HG03139 (cell line): Measurements from ENCODE around the gene EXD3.
"Not testable (repeated sequence)": the region's sequence is repeated elsewhere in the genome, so short reads cannot be mapped to it uniquely, and the experiment has no call there.

Source experiments
- ATAC-seq: cut with Tn5 transposase; IDR thresholded peaks from one replicate; pipeline ENCODE4 v1.9.1; 2021; ENCODE audit not compliant: unreplicated experiment

EXD3 gene

DNA sequence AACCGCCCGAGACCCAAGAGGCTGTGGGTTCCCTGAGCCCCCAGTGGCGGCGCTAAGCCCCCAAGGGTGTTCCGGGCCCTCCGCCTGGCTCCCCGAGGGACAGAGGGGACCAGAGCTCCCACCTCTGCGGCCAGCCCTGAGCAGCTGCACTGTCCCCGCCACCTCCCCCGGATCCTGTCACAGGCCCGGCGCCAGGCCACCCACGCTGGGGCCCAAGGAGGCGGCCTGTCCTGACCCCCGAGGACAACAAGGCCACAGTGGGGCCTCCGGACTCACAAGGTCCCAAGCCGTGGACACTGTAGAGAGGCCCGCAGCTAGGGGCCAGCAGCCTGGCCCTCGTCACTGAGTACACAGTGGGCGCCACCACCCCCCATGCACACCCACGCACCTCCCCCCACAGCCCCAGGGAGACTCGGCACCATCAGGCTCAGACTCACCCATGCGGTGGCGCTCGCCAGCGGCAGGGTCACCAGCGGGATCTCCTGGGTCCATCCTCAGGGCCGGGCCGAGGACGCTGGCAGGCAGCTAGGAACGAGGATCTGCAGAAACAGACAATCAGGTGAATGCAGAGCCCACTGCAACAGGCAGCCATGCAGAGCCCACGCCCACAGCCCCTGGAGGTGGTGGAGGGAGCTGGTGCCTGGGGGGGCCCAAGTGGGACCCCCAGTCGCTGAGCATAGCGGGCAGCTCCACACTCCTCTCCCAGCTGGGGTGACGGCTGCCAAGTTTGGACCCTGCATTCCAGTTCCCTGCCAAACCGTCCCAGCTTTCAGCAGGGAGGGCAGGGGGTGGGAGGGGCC is 27.9 kb downstream of the EXD3 start:
- ATAC-seq, result no peak

DNA sequence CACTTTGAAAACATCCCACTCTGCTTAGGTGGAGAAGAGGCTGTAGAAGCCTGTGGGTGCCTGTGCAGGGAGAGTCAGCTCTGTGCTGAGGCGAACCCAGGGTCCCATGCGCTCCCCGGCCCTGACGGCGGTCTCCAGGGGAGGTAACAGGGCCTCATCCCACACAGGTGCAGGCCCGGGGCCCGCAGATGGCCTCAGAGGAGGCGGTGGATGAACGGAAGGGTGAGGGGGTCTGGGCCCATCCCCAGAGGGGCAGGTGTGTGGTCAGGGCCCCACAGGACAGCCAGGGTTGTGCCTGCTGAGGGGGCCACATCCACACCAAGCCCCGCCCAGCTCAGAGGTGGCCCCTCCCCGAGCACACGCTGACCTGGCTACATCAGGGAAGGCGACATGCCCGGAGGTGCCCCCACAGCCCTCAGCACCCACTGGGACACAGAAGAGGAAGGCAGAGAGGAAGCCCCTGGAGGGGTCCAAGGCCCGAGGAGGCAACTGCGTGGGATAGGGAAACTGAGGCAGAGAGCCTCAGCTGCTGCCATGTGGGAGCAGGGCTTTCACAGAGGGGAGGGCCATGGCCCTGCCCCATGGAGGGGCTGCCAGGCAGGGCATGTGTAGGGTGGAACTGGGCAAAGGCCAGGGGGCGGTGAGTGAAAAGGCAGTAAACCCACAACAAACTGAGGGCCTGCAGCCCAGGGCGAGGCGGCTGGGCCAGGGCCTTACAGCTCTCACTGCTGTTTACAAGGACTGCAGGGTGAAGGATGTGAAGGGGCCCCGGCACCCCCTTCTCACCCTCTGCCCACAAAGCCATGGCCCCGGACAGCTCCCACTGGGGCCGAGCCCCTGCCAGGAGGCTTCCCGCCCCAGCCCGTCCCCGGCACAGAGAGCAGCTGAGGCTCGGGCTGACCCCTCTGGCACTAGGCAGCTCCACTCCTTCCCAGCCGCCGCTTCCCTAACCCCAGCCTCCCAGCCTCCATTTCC is 29.5 kb downstream of the EXD3 start:
- ATAC-seq, result no peak

DNA sequence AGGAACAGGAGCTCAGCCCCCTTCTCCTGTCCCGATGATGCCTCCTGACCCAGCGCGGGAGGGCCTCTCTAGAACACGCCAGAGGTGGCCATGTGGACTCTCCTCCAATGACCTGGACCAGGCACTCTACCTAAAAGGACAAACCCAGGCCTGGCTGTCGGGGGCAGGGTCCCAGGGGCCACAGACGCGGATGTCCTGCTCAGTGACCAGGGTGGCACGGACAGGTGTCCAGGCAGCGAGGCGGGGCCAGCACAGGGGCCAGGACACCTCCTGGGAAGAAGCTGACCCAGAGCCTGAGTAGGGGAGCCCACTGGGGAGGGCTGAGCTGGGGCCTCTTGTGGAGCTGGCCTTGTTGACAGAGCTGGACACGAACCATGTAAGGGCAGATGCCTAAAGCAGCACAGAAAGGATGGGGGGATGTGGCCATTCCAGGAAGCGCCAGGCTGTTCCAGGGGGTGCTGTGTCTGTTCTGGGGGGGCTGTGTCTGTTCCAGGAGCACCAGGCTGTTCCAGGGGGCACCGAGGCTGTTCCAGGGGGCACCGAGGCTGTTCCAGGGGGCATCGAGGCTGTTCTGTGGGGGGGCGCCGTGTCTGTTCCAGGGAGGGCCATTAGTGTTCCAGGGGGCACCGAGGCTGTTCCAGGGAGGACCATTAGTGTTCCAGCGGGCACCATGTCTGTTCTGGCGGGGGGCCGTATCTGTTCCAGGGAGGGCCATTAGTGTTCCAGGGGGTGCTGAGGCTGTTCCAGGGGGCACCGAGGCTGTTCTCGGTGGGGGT is 30.5 kb downstream of the EXD3 start:
- ATAC-seq, result no peak

DNA sequence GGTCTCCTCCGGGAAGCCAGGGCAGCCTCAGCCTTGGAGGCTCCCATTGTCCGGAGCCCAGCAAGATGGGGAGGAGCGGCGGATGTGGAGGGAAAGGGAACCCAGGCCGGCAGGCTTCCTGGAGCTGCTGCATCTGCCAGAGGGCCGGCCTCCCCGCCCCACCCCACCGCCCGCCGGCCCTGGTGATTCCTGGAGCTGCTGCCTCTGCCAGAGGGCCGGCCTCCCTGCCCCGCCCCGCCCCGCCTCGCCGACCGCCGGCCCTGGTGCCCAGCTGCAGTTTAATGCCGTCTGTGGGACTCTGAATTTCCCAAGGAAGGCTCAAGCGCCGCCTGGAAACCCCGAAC is 31.6 kb downstream of the EXD3 start:
- no peak for ATAC-seq

DNA sequence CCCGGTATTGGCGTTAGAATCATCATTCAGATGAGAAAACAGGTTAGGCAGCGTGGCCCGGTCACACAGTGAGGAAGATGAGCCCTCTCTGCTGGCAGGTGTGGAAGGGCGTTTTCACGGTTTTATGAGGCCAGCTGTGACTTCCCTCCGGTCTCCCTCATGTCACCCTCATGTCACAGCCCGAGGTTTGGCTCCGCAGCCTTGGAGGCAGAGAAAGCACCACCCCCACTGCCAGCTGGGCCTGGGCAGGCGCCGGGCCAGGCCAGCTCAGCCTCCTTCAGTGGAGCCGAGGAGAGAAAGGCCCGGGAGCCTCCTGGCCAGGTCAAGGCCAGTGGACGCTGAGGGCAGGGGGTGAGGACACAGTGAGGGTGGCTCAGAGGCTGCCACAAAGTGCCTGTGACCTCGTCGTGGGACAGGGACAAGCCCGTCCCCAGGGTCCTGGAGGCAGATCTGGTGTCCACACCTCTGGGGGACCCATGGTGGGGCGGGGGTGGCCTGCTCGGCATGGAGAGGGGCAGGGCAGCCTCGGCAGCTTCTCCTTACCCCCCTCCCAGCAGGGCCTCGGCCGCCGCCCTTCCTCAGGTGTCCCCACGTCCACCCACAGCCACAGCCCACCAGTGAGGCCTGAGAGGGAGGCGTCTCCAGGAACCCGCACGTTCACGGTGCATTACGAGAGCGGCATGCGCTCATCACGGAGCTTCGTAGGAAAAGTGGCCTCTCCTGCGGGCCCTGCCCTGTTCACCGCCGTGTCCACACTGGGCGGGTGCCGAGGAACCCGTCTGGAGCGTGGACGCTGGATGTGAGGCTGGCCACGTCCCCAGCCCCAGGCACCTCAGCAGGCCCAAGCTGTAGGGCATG is 32.2 kb downstream of the EXD3 start:
- no peak for ATAC-seq

DNA sequence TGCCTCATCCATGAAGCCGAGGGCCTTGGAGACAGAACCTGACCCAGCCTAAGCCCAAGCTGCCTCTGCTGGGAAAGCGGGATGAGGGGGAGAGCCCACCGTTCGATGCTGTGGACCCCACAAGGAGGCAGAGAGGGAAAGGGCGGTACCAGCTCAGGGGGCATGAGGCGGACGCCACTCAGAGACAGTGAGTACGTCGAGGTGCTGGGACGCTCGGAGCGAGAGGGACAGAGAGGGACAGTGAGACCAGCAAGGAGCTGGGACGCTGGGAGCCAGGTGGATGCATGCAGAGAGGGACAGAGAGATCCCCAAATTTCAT is 33.6 kb downstream of the EXD3 start:
- no peak for ATAC-seq

DNA sequence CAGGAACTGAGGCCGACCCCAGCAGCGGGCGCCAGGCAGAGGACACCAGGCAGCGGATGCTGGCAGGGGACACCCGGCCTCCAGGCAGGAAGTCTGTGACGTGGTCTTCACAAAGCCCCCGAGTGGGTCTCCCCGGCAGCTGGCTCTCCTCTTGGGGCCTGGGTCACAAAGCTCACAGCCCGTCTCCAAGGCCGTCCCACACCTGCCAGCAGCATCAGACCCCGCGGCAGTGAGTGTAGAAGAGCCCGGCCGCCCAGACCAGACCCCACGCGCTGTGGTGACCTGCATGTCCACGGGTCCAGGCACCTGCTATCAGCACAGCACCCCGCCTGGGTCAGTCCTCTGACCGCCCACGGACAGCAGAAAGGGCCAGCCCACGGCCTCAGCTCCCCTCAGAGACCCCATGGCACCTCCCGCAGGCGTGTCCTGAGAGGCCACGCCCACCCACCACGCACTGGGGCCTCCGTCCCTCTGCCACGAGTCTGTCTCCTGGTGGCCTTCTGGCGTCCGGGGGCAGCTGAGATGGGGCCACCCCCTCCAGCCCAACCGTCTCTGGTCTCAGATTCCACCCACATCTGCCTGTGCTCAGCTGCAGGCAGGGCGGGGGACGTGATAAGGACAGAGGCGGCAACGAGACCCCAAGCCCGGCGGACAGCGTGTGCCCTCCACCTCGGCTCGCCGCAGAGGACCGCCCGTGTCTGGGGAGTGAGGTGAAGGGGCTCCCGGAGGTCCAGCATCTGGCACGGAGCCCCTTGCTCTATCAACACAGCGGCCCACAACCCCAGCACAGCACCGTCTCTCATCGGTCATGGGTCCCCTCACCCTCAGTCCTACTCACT is 34.2 kb downstream of the EXD3 start:
- no peak for ATAC-seq

DNA sequence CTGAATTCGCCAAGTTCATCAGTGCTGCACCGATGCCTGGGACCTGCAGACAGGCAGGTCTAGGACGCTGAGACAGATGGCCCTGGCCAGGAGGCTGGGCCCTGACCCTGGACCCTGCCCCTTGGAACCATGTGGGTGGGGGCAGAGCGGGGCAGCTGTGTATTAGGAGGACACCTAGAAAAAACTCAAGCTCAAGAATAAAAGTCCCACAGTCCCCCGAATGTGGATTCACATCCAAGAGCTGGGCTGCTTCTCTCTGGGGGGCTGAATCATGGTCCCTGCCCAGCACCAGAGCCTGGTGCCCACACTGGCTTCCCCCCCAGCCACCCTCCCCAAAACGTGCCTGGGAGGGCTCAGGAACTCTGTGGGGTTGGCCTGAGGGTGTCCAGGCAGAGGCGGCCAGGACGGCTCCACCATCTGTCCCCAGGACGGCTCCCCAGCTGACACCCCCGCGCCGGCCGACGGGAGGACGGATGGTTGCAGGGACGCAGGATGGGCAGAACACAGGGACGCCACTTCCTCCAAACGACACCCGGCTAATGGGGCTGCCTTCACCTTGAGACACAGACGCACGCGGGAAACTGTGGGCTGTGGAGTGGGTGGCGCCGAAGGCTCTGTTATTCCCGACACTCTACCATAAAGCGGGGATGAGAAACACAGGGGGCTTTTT is 34.9 kb downstream of the EXD3 start:
- ATAC-seq, result no peak

DNA sequence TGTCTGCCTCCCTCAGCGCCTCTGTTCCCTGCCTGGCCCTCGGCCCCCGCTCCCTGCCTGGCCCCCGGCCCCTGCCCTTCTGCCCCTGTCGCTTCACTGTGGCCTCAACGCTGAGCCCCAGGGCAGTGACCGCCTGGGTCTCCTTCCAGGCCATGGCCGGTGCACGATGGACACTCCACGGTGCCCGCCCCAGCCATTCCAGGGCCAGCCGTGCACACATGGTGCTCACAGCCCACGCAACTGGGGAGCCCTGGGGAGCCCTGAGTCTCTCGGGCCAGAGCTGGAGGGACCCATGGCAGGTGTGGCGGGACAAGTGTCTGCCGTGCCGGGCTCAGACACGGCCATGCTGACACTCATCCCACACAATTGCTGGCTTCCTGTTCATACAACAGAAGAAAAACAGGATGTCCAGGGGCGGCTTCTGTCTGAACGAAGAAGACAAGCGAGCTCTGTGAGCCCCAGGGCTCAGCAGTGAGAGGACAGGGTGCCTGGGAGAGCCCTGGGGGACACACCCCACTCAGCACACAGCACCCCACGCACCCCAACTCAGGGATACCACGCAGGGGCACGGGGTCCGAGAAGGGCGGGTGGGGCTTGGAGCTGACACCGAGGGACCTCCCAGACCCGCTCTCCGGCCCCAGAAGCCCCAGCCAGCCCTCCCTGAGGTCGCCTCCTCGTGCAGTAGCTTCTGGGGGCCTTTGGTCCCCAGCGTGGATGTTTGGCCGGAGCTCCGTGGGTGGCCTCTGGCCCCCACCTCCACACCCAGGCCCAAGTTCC is 35.7 kb downstream of the EXD3 start:
- ATAC-seq, result no peak

DNA sequence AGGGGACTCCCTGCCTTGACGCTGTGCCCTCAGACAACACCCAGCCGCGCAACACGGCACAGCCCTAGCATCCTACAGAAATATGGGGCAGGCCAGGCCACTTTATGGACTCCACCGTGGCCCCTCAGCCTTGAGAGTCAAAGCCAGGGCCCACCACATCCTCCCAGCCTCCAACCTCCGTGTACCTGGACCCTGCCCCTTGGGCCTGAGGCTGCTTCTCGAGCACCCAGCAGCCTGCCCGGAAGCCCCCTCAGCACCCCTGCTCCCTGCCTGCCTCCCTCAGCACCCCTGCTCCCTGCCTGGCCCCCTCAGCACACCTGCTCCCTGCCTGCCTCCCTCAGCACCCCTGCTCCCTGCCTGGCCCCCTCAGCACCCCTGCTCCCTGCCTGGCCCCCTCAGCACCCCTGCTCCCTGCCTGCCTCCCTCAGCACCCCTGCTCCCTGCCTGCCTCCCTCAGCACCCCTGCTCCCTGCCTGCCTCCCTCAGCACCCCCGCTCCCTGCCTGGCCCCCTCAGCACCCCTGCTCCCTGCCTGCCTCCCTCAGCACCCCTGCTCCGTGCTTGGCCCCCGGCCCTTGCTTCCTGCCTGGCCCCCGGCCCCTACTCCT is 36.4 kb downstream of the EXD3 start:
- not testable (repeated sequence) for ATAC-seq

DNA sequence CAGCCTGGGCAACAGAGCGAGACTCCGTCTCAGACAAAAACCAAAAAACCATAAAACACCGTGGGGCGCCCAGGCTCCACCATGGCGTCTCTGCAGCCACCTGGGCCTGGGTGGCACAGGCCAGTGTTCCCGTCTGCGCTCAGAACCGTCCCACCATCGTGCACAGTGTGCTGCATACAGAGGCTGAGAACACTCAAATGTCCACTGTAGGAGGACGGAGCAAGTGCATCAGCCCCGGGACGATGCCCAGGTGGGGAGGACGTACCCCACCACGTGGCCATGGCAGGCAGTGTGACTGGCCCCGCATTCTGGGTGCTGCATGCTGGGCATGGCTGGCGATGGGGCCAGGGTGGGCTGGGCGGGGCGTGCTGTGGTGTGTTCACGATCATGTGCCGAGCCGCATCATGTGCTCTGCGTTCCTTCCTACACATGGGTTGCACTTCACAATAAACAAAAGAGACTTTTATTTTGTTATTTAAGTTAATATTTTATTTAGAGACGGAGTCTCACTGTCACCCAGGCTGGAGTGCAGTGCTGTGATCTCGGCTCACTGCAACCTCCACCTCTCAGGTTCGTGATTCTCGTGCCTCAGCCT is 37.8 kb downstream of the EXD3 start:
- ATAC-seq, result no peak

DNA sequence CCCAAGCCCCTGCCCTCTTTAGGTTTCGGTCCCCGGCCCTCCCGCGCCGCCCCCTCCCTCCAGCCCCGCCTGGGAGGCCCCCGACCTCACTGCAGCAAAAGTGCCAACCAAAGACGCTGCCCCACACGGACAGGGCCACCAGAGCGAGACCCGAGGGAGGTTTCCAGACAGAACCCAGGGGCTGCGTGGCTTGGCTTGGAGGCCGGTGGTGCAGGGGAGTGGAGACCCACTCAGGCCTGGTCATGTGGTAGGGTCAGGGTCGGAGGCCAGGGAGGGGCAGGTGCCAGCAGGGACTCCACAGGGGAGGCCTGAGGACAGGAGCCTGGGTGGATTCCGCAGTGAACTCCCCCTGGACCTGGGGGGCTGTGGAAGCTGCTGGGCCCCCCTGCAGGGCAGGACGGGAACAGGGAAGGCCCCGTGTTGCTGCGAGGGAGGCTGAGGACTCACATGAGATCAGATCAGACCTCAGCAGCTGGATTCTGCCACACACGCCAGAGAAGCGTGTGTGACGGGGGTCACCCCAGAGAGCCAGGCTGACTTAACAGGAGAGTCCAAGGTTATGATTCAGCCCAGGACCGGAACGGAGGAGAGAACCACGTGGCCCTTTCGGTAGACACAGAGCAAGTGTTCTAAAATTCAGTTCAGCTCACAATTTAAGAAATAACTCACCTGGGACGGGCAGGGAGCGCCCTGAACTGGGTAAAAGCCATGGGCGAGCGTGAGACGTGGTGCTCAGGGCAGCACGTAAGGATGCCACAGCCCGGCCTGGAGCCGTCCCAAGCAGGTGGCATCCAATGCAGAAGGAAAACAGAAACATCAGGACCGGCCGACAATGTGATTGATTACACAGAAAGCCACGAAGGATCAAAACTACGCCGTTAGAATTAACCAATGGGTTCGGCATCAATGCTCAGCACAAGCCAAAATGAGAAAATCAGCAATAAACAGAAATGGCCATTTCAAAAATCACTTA is 38.9 kb downstream of the EXD3 start:
- ATAC-seq, result no peak

DNA sequence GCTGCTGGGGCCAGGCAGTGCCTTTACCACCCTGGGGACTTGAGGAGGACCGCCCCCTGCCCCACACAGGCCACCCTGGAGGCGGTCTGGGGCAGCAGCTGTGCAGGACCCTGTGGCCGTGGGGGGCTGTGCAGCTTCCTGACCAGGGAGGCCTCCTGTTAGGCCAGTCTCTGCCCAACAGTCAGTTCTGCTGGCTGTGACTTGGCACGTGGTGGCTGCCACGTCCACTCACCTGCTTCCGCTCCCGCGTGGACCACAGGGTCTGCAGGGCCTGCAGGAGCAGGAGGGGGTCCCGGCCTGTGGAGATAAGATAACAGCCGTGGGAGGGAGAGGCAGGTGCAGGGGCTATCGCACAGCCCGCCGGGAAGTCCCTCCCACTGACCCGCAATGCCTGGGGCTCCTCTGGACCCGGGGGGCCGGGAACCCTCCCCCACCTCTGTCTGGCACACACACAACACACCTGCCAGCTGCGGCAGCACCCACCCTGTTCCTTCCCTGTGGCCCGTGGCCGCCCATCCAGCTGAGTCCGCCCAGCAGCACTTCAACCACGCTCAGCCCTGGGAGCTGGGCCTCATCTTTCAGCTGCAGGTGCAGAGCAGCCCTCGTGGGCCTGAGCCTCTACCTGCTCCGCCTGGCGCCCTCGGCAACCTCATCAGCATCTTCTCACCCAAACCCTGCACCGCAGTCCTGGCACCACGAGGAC is 39.7 kb downstream of the EXD3 start:
- ATAC-seq, result no peak

DNA sequence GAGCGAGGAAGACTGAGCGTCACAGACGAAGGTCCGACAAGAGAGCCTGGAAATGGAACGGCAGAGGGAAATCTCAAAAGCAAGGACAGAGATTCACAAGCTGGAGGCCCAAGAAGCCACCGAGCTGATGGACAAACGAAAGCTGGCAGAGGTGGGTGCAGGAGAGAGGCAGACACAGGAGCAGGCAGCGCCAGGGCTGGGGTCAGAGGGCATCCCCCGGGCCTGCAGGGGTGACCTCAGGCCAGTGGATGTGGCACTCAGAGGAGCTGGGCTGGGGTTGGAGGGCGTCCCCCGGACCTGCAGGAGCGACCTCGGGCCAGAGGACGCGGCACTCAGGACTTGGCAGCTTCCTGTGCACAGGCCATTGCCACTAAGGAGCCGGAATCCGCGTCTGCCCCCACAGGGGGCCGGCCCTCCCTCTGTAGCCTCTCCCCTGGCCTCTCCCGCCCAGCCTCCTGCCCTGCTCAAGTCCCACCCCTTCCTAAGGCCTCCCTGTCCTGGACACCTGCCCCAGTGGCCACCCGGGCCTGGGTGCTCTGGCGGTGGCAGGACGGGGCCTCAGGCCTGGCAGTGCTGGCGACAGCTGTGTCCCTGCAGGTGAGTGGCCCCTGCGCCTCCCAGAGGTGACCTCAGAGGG is 40.4 kb downstream of the EXD3 start:
- ATAC-seq, result no peak
